ENCODE results near the gene SACM1L.
A peak's percentile ranks its signal among the peaks of the same experiment; 100 is the strongest.

SACM1L gene

GRCh38 chr3:45789235-45789812 is 100.1 kb downstream of the SACM1L start:
- no peak for DNase-seq (ENCODE audit: low spot score)

GRCh38 chr3:45790596-45790995 is 101.4 kb downstream of the SACM1L start:
- no peak for DNase-seq (ENCODE audit: low spot score)

GRCh38 chr3:45792036-45792435 is 102.8 kb downstream of the SACM1L start:
- no peak for DNase-seq (ENCODE audit: low spot score)

GRCh38 chr3:45792516-45793172 is 103.4 kb downstream of the SACM1L start:
- DNase-seq (ENCODE audit: low spot score): no peak

GRCh38 chr3:45793482-45794176 is 104.4 kb downstream of the SACM1L start:
- peak; percentile 69 for DNase-seq (ENCODE audit: low spot score)

- DNase-seq (ENCODE audit: low spot score): no peak
Observed at GRCh38 chr3:45794177-45794560, 105.0 kb downstream of the SACM1L start.

- DNase-seq (ENCODE audit: low spot score): no peak
Observed at GRCh38 chr3:45794660-45795059, 105.5 kb downstream of the SACM1L start.
